GM20000 (cell line): ENCODE measurements around the gene USP35.

Experiments
- DNase-seq: peaks from one replicate; pipeline ENCODE4 v3.0.0; 2012; ENCODE audit warnings: low spot score
- TF ChIP-seq, protein P1 (sequence below): IDR thresholded peaks from 2 replicates; pipeline ENCODE4 v1.5.1; 2012; ENCODE audit warnings: mild to moderate bottlenecking, control low read depth; ENCODE audit errors: extremely low read depth, missing control alignments

The USP35 gene

DNA sequence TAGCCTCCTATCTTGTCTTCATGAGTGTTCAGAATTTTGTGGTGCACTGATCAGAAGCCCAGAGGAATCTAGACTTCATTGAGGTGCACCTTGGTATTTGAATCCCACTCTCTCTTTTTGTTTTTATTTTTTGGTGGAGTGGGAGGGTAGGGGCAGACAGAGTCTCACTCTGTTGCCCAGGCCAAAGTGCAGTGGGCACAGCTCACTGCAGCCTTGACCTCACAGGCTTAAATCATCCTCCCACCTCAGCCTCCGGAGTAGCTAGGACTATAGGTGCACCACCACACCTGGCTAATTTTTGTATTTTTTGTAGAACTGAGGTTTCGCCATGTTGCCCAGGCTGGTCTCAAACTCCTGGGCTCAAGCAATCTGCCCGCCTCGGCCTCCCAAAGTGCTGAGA is 38.4 kb upstream of the USP35 start:
- no peak for DNase-seq
- TF ChIP-seq, protein P1, sequence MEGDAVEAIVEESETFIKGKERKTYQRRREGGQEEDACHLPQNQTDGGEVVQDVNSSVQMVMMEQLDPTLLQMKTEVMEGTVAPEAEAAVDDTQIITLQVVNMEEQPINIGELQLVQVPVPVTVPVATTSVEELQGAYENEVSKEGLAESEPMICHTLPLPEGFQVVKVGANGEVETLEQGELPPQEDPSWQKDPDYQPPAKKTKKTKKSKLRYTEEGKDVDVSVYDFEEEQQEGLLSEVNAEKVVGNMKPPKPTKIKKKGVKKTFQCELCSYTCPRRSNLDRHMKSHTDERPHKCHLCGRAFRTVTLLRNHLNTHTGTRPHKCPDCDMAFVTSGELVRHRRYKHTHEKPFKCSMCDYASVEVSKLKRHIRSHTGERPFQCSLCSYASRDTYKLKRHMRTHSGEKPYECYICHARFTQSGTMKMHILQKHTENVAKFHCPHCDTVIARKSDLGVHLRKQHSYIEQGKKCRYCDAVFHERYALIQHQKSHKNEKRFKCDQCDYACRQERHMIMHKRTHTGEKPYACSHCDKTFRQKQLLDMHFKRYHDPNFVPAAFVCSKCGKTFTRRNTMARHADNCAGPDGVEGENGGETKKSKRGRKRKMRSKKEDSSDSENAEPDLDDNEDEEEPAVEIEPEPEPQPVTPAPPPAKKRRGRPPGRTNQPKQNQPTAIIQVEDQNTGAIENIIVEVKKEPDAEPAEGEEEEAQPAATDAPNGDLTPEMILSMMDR, result no peak

DNA sequence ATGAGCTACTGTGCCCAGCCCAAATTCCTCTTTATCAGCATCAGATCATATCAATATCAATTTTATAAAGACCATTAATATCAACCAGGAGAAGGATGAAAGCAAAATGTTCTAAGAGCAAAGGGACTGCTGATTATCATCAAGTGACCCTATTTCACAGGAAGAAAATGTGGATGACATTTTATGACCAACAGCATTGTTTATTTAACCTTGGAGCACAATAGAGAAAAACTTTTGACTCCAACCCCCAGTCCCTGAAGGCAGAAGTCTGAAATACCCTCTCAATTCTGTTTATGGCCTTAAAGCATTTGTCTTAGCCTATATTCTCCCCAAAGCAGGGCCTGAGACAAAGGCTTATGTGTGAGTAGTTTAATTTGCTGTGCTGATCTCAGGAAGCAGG is 38.0 kb upstream of the USP35 start:
- TF ChIP-seq, protein P1, result no peak

DNA sequence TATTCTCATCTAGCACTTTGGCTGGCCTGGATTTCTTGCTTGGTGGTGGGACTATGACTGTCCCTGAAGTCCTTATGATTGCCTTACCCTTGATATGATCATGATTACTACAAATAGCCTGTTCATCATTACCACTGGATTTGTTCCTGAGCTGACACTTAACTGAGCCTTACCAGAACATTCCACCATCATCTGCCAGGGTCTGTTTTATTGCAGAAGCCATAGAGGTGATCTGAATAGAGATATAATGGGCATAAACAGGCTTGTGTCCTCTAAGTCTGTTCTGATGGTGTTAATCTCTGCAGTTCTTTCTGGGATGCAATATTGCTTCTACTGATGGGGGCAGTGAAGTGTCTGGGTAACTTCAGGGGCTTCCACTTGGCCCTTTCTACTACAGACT is 36.9 kb upstream of the USP35 start:
- no peak for DNase-seq
- TF ChIP-seq, protein P1, result no peak

More for the DNA sequence above, 38.0 kb upstream of the USP35 start:
- DNase-seq, result no peak

DNA sequence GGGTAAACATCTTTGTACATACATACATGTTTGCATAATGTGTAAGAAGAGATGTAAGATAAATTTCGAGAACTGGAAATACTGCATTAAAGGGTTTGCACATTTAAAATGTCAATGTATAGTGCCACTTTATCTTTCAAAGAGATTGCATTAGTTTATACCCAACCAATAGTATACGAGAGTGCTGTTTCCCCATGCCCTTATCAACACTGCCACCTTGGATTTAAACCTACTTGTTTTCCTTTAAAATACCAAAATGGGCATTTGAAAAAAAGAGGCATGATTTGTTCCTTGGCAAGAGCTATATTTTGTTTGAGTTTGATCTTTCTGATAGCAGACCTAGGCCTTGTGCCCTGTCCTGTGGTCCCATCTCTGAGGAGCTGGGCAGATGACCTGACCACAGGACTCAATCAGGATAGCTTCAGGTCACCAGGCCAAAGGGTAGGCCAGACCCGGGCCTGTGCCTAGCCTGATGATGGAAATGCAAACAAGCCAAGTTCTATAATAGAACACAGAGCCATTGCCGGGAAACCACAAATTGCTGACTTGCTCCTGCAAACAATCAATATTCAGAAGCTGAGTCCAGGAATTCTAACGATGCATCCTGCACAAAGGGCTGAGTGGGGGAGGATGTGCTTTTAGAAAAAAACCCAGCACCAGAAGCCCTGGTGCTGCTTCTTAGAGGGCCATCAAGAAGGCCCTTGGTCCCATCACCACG is 32.4 kb upstream of the USP35 start:
- TF ChIP-seq, protein P1, result no peak
- DNase-seq, result no peak

DNA sequence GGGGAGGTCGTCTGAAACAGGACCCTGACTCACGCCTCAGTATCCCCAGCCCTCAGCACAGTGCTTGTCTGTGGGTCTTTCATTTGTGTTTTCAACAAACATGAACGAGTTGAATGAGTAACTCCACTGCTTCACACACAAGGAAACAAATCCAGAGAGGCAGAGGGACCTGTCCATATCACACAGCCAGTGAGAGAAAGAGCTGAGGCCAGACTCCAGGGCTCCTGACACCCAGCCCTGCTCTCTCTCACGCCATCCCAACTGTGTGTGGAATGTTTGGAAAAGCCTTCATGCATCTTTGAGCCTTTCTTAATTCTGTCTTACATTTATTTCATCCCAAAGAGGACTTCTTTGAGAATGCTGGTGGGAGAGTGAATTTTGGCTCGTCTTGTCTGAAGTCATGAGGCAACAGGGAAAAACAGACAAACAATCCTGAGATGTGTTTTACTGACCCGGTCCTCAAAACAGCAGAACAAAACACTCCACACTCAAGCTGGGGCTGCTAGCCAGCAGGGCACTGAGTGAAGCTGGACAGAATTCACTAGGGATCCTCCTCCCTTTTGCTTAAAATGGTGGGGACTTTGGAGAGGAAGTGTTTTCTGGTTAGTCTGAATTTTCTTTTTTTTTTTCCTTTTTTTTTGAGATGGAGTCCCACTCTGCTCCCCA is 29.6 kb upstream of the USP35 start:
- TF ChIP-seq, protein P1, result no peak

DNA sequence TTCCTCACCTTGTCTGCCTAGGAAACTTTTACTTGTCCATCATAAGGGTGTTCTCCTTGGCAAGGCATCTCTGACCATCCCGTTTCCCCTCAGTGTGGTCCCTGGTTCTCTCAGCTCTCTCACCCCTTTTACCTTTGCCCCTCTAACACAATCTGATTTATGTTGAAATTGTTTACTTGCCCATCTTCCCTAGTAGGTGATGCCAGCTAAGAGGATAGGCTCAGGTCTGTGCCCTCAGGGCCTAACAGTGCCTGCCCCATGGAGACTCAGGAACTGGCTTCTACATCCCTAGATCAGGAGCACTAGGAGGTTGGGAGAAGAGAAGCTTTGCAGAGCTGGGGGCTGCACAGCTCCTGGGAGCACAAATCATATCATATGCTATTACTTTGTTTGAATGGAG is 28.2 kb upstream of the USP35 start:
- TF ChIP-seq, protein P1, result no peak
- no peak for DNase-seq

More for the DNA sequence above, 29.6 kb upstream of the USP35 start:
- no peak for DNase-seq

DNA sequence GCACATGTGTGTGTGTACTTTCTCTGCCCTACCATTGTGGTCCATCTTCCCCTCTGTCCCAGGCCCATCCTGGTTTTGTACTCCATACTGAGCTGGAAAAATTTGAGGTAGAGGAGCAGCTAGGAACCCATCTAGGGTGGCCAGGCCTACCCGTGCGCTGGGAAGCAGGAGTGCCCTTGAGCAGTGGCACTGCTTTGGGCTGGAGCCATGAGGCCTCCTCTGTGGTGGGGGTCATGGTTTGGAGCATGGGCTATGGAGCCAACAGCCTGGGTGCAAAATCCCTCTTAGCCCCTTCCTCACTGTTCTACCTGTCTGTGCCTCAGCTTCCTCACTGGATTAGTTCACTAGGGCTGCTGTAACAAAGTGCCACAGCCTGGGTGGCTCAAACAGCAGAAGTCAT is 27.4 kb upstream of the USP35 start:
- no peak for DNase-seq
- TF ChIP-seq, protein P1, result no peak
